GM18502 (cell line): Measurements from ENCODE around the gene RPN1.
"Not testable (repeated sequence)": the region's sequence is repeated elsewhere in the genome, so short reads cannot be mapped to it uniquely, and the experiment has no call there.

ENCODE experiments used
- ATAC-seq: cut with Tn5 transposase; IDR thresholded peaks from one replicate; pipeline ENCODE4 v1.9.1; 2021; ENCODE audit warnings: mild to moderate bottlenecking; ENCODE audit not compliant: unreplicated experiment, poor library complexity

Gene RPN1

DNA sequence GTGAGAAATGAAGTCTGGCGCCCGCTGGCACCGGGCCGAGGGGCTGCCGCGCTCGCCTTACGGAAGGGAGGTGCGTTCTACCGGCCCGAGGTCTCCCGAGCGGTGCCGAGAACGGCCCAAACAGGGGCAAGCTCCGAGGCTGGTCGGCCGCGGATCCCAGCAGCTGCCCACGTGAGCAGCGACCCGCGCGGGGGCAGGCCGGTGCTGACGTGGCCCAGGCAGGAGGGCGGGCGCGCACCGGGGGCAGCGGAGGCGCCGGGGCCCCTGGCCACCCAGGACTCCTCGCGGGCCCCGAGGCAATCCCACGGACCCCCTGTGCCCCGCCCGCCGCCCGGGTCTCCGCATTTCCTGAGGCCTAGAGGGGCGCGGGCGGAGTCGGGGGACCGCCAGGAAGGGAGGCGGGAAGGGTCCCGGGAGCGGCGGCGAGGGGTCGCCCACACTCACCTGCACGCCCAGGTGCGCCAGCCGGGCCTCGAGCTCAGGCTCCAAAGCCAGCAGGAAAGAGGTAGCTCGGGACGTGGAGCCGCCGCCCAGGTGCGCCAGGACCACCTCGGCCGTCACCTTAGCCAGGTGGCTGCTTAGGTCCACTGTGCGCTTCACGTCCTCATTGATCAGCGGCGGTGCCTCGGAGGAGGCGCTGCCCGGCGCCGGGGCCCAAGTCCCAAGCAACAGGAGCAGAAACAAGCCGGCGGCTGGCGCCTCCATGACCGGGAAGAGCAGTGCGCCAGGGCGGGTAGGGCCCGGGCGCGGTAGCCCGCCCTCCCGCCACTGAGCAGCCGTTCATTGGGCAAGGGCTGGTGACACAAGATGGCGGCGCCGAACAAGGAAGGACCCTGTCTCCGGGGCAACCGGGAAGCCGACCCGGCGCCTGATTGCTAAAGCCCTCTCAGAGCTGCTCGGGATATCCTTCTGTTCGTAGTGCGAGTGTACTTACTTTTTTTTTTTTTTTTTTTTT, at the start of gene RPN1:
RPN1 (minus strand) TSS at position 723 of the 955 bp plus-strand sequence; CDS start at position 705, 18 bp downstream.
- ATAC-seq: peak; percentile 95

GRCh38 chr3:128698211-128699047, 47.8 kb upstream of the RPN1 start:
- ATAC-seq: no peak

DNA sequence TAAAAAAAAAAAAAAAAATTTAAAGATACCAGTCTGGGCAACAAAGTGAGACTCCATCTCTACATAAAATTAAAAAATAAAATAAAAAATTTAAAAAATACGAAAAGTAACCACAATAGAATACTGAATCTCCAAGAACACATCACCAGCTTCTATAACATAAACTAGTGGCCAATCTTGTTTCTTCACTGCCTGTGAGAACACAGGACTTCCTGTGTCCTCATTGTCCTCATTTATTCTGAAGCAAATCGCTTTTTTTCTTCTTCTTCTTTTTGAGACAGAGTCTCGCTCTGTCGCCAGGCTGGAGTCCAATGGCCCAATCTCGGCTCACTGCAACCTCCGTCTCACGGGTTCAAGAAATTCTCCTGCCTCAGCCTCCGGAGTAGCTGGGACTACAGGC, 46.7 kb upstream of the RPN1 start:
- ATAC-seq: no peak

DNA sequence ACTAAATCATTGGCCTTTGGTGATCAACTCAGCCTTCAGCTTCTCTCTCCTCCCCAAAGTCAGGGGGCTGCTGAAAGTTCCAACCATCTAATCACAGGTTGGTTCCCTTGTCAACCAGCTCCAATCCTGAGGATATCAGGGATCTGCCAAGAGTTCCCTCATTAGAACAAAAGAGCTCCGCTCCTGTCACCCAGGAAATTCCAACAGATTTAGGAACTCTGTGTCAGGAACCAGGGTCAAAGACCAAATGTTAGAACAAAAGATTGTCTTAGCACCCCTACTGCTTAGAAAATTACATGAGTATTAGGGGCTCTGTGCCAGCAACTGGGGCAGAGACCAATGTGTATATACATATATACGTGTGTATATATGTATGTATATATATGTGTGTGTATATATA, 43.1 kb upstream of the RPN1 start:
- no peak for ATAC-seq

DNA sequence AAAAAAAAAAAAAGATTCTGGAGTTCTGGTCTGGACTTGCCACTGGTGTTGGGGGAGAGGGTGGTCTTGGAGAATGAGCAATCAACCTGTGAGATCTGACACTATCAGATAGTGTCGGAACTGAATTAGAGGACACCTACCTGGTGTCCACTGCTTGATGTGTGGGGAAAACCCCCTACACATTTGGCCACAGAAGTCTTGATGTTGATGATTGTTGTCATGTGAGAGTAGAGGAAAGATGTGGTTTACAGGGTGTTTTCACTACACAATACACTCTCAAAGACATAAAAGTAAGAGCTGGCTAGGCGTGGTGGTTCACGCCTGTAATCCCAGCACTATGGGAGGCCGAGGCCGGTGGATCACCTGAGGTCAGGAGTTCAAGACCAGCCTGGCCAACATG, 38.4 kb upstream of the RPN1 start:
- no peak for ATAC-seq

- no peak for ATAC-seq
Measured at GRCh38 chr3:128686465-128686864, 35.8 kb upstream of the RPN1 start.

DNA sequence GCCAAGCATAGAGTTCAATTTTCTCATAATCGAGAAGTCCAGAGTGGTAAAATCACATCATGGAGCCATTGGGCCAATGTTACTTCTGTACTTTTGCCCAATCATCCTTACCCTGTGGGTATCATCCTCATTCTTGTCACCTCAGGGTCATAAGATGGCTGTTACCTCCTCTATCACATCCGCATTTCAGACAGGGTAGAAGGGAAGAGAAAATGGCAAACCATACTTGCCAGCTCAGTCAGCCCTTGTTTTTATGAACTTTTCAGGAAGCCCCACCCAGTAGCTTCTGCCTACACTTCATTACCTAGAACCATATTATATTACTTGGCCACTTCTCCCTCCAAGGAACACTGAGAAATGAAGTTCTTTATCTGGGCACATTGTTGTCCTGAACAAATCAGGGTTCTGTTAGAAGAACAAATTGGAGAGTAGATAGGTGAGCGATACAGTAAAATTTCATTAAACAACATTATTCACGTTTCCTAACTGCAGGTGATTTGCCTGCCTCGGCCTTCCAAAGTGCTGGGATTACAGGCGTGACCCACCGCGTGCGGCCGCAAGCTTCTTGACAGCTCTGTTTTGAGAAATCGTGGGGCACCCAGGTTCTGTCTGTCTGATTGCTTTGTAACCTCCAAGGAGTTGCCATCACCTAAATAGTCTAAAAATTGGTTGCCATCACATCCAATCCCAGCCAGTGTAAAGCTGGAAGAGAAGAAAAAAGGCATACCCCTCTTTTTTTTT, 34.5 kb upstream of the RPN1 start:
- no peak for ATAC-seq

GRCh38 chr3:128683957-128684356, 33.3 kb upstream of the RPN1 start:
- ATAC-seq: no peak

GRCh38 chr3:128681369-128681829, 30.8 kb upstream of the RPN1 start:
- ATAC-seq: no peak

- peak; percentile 95 for ATAC-seq
Measured at GRCh38 chr3:128680603-128681368, 30.2 kb upstream of the RPN1 start.

- ATAC-seq: no peak
Measured at GRCh38 chr3:128679338-128679737, 28.7 kb upstream of the RPN1 start.

GRCh38 chr3:128675802-128676201, 25.2 kb upstream of the RPN1 start:
- not testable (repeated sequence) for ATAC-seq

- no peak for ATAC-seq
Measured at GRCh38 chr3:128674161-128674784, 23.7 kb upstream of the RPN1 start.

GRCh38 chr3:128667641-128668040, 17.0 kb upstream of the RPN1 start:
- ATAC-seq: no peak

DNA sequence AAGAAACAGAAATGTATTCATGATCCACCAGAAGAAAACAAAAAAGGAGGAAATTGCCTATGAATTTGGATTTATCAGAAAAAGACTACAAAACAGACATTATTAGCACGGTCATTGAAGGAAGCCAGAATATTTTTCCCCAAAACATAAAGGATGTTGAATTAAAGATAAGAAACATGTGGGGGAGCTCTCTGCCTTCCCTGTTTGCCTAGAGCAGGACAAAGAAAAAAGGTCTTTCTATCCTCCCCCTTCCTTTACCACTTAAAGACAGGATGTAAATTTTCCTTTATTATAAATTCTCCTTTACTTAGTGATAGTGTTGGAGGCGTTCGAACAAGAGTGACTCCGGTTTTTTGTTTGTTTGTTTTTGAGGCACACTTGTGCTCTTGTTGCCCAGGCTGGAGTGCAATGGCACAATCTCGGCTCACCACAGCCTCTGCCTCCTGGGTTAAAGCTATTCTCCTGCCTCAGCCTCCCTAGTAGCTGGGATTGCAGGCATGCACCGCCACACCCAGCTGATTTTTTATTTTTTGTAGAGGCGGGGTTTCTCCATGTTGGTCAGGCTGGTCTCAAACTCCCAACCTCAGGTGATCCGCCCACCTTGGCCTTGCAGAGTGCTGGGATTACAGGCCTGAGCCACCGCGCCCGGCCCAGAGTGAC, 14.9 kb upstream of the RPN1 start:
- no peak for ATAC-seq

DNA sequence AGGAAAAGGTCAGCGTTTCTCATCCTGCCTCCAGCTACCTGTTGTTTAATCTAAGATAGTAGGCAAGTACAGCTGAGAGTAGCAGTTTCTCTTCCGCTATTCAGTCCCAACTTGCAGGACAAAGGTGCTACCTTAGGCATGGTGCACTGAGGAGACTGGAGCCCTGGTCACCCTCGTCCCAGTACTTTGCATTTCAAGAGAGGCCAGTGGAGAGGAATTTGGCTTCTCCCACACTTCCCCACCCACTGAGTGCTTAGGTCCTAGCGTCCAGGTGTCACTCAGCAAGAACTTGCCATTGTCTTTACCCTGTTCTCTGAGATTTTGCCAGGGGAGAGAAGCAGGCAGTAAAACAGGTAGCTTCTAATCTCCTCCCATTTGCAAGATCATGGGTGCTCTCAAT, 12.5 kb upstream of the RPN1 start:
- ATAC-seq: no peak

- ATAC-seq: no peak
Measured at GRCh38 chr3:128655531-128655930, 4.9 kb upstream of the RPN1 start.

GRCh38 chr3:128653993-128654805, 3.6 kb upstream of the RPN1 start:
- not testable (repeated sequence) for ATAC-seq
